Measurements from ENCODE around the gene MTMR1. TPM values are rescaled to one million over a fixed set of nuclear protein-coding genes. Genes with fewer than 3 reads are reported as not detected.

MTMR1 gene
- total RNA-seq, 1 donor from 2014 or later, result 28.4 TPM

- H3K4me3 Mint-ChIP-seq (ENCODE audit: low read depth), result no peak overlapping the region
- H3K4me1 Mint-ChIP-seq (ENCODE audit: low read depth), result no peaks in the 10 kb centered on the region
- DNase-seq (ENCODE audit: low spot score, unreplicated experiment), result no peak
- no peak overlapping the region for H3K27ac Mint-ChIP-seq
- H3K36me3 Mint-ChIP-seq (ENCODE audit: insufficient read depth), result peaks cover 2% of the 10 kb centered on the region
- H3K9me3 Mint-ChIP-seq (ENCODE audit: low read depth), result peaks cover 8% of the 10 kb centered on the region
- TF ChIP-seq CTCF (IDR thresholded peaks at IDR 0.05; ENCODE audit: unreplicated experiment), result no peak
- no peaks in the 10 kb centered on the region for H3K27me3 Mint-ChIP-seq
These were observed 9.9 kb downstream of the MTMR1 start for GRCh38 chrX:150702966-150703694.

GRCh38 chrX:150703695-150703974 lies 10.4 kb downstream of the MTMR1 start:
- Mint-ChIP-seq H3K4me3 (ENCODE audit: low read depth) (no peak overlapping the region), H3K27me3 (no peaks in the 10 kb centered on the region), H3K9me3 (ENCODE audit: low read depth) (peaks cover 8% of the 10 kb centered on the region), H3K36me3 (ENCODE audit: insufficient read depth) (peaks cover 2% of the 10 kb centered on the region), H3K27ac (no peak overlapping the region), H3K4me1 (ENCODE audit: low read depth) (no peaks in the 10 kb centered on the region)
- no peak for TF ChIP-seq CTCF (IDR thresholded peaks at IDR 0.05; ENCODE audit: unreplicated experiment)
- DNase-seq (ENCODE audit: low spot score, unreplicated experiment), result no peak

- DNase-seq (ENCODE audit: low spot score, unreplicated experiment), result no peak
- peaks cover 2% of the 10 kb centered on the region for H3K36me3 Mint-ChIP-seq (ENCODE audit: insufficient read depth)
- TF ChIP-seq CTCF (IDR thresholded peaks at IDR 0.05; ENCODE audit: unreplicated experiment), result no peak
- no peak overlapping the region for H3K4me3 Mint-ChIP-seq (ENCODE audit: low read depth)
- no peaks in the 10 kb centered on the region for H3K27me3 Mint-ChIP-seq
- H3K27ac Mint-ChIP-seq, result no peak overlapping the region
- H3K9me3 Mint-ChIP-seq (ENCODE audit: low read depth), result peaks cover 8% of the 10 kb centered on the region
- H3K4me1 Mint-ChIP-seq (ENCODE audit: low read depth), result no peaks in the 10 kb centered on the region
These were observed 10.9 kb downstream of the MTMR1 start for GRCh38 chrX:150704030-150704613.

GRCh38 chrX:150712619-150713018 lies 19.4 kb downstream of the MTMR1 start:
- Mint-ChIP-seq H3K27ac (no peak overlapping the region), H3K27me3 (no peaks in the 10 kb centered on the region), H3K4me1 (ENCODE audit: low read depth) (no peaks in the 10 kb centered on the region), H3K4me3 (ENCODE audit: low read depth) (no peak overlapping the region), H3K36me3 (ENCODE audit: insufficient read depth) (peaks cover 2% of the 10 kb centered on the region), H3K9me3 (ENCODE audit: low read depth) (peaks cover 8% of the 10 kb centered on the region)
- TF ChIP-seq CTCF (IDR thresholded peaks at IDR 0.05; ENCODE audit: unreplicated experiment), result no peak
- no peak for DNase-seq (ENCODE audit: low spot score, unreplicated experiment)

- DNase-seq (ENCODE audit: low spot score, unreplicated experiment), result no peak
- no peaks in the 10 kb centered on the region for H3K4me1 Mint-ChIP-seq (ENCODE audit: low read depth)
- no peaks in the 10 kb centered on the region for H3K27me3 Mint-ChIP-seq
- no peak overlapping the region for H3K27ac Mint-ChIP-seq
- no peak for TF ChIP-seq CTCF (IDR thresholded peaks at IDR 0.05; ENCODE audit: unreplicated experiment)
- peaks cover 2% of the 10 kb centered on the region for H3K9me3 Mint-ChIP-seq (ENCODE audit: low read depth)
- H3K4me3 Mint-ChIP-seq (ENCODE audit: low read depth), result no peak overlapping the region
- H3K36me3 Mint-ChIP-seq (ENCODE audit: insufficient read depth), result peaks cover 2% of the 10 kb centered on the region
These were observed 22.0 kb downstream of the MTMR1 start for GRCh38 chrX:150715184-150715583.
